SK-N-SH treated with all-trans-retinoic acid at 6 μM for 48 hours (cell line): Measurements from ENCODE around the gene TLE4.

ENCODE experiments used
- BACH2 ChIP-seq: fragments of 250-450 bp; sonication (Bioruptor Pico); IDR thresholded peaks from 2 replicates; pipeline ENCODE4 v1.9.0; 2021; ENCODE audit warnings: mild to moderate bottlenecking, borderline replicate concordance
- ESRRG ChIP-seq: fragments of 250-450 bp; sonication (Bioruptor Pico); IDR thresholded peaks from 2 replicates; pipeline ENCODE4 v1.6.1; 2021; ENCODE audit warnings: mild to moderate bottlenecking
- TCF4 ChIP-seq: fragments of 250-450 bp; sonication (Bioruptor Pico); IDR thresholded peaks from 2 replicates; pipeline ENCODE4 v1.8.0; 2021; ENCODE audit warnings: mild to moderate bottlenecking, moderate library complexity, borderline replicate concordance
- ZFP3 ChIP-seq: fragments of 250-450 bp; sonication (Bioruptor Pico); IDR thresholded peaks from 2 replicates; pipeline ENCODE4 v1.5.0; 2020; ENCODE audit warnings: mild to moderate bottlenecking, moderate library complexity

DNA sequence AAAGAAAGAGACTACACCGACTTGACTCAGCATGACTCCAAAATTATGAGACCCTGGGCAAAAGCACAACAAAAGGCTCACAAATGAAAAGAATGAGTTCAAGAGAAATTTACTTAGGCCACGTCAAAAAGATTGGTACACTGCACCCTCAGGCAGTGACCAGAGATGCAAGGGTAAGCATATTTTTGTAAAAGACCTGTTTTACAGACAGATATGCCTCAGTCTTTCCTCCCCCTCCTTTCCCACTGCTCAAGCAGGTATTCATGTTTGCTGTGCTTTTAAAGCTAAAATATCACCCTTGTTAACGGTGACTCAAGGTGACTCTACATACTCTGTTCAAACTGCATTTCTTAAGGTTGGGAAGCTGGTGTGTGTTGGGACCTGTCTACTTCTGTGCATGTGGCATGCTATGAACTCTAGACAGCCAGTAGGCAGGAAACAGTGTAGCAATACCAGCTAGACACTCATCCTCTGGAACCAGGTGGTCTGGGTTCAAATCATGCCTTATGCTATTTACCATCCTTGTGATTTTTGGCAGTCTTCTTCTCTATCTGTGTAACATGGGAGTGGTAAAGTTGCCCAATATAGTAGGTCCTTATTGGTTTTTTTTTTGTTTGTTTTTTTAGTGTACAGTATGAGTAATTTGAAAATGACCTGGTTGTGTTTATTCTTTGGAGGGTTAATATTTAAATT lies 98.7 kb downstream of the TLE4 start:
- TF ChIP-seq BACH2 (CRISPR knock-in tag) = no peak
- TF ChIP-seq TCF4 = no peak
- TF ChIP-seq ZFP3 (CRISPR knock-in tag) = no peak
- TF ChIP-seq ESRRG = no peak
